GM18873 (cell line): ENCODE measurements around the gene TEX101.
"Not testable (repeated sequence)": the region's sequence is repeated elsewhere in the genome, so short reads cannot be mapped to it uniquely, and the experiment has no call there.

Source experiments
- ATAC-seq: cut with Tn5 transposase; IDR thresholded peaks from one replicate; pipeline ENCODE4 v1.9.1; 2021; ENCODE audit warnings: mild to moderate bottlenecking, moderate library complexity, moderate number of reproducible peaks; ENCODE audit not compliant: unreplicated experiment, low FRiP score

TEX101 gene, protein sequence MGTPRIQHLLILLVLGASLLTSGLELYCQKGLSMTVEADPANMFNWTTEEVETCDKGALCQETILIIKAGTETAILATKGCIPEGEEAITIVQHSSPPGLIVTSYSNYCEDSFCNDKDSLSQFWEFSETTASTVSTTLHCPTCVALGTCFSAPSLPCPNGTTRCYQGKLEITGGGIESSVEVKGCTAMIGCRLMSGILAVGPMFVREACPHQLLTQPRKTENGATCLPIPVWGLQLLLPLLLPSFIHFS

DNA sequence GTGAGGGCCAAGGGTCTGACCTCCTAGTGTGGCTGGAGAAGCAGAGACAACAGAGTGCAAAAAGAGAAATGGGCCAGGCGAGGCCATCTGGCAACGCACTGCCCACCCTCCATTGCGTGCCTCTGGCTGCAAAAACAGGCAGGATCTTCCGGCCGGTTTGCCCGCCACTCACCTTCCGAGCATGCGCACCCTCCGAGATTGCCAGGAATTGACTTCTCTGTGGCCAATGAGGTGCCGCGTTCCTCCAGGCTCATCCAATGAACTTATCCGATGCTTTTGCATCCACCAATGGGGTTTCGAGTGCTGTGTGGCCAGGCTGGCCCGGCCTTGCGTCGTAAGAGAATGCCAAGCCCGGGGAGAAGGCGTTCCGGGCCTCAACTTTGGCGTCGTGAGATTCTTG, at the start of gene TEX101:
Gene TEX101, plus strand, starts transcription at position 337 of the 400 bp plus-strand sequence. CDS start 1,030 bp downstream, outside the sequence.
- ATAC-seq: no peak

DNA sequence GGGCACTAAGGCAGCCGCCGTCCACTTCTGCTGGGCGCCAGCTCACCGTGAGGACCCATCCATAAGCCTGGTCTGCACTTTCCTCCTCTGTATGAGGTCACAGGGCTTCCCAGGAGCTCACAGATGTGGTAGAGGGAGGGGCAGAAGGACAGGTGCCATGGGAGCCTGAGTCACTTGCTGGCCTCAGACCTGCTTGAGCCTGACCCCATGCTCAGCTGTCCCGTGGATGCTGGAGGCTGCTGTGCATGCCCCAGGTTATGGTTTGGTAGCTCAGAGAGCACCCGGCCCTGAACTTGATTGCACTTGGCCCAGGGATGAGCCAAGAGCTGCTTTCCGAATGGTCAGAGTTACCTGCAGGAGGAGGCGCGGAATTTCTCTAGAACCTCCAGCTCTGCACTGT, 49.0 kb upstream of the TEX101 start:
- ATAC-seq: not testable (repeated sequence)

DNA sequence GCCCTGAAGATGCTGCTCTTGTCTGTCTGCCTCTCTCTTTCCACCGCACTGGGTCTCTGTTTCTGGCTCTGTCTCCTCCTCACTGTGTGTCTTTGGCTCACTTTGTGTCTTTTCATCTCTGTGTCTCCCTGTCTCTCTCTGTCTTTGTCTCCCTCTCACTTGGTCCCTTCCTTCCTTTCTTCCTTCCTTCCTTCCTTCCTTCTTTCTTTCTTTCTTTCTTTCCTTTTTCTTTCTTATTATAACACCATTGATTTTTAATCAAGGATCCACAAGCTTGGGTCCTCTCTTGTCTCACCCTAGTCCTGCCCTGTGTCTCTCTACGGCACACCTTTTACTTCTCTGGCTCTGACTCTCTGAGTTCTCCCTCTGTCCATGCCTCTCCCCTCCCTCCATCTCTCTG, 46.9 kb upstream of the TEX101 start:
- ATAC-seq: no peak

DNA sequence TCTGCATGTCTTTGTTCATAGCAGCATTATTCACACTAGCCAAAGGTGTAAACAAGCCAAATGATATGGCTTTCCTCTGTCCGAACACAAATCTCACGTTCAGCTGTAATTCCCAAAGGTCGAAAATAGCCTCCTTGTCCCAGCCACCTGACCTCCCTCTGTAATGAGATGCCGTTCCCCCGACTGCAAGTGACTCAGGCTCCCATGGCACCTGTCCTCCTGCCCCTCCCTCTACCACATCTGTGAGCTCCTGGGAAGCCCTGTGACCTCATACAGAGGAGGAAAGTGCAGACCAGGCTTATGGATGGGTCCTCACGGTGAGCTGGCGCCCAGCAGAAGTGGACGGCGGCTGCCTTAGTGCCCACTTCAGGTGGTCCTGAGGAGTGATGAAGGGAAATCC, 45.8 kb upstream of the TEX101 start:
- ATAC-seq: not testable (repeated sequence)

DNA sequence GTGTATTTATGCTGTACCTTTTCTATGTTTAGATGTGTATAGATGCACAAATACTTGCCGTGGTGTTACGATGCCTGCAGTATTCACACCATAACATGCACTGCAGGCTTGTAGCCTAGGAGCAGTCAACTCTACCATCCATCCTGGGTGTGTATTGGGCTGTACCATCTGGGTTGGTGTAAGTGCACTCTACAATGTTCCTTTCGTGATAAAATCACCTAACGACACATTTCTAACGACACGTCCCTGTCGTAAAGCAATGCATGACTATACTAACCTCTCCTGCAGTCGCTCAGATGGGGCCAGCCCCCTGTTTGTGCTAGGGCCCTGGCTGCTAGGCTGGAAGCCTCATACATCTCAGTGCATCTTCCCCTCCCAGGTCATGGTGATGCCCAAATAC, 42.8 kb upstream of the TEX101 start:
- no peak for ATAC-seq

DNA sequence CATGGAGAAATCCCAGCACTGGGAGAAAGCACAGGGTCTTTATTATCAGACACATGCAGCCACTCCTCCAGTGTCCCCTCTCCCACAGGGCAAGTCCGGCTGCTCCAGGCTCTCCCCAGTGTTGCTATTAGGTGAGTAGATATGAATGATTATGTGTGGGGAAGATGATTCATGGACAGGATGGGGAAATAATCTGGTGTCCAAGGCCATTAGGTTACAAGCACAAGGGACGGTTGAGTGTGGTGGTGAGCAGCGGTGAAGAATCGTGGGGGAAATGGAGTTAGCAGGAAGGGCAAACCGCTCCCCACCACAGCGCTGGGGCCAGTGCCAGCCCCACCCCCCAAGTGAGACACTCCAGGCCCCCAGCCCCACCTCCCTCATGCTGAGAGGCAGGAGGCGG, 42.2 kb upstream of the TEX101 start:
- ATAC-seq: no peak

DNA sequence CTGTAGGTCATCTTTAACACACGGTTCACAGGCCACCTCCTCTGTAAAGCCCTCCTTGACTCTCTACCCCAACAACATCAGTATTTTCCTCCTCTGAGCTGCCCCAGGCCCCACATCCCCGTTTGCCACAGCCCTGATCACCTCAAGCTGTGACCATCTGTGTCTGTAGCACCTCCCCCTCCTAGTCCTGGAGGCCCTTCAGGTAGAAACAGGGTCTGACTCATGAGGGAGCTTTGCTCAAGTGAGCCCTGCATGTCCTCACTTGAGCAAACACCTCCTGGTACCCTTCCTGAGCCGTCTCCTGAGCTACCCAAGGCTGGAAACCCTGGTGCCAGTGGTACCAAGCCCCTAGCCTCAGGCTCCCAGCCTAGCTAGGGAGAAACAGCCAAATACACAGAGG, 37.1 kb upstream of the TEX101 start:
- not testable (repeated sequence) for ATAC-seq

DNA sequence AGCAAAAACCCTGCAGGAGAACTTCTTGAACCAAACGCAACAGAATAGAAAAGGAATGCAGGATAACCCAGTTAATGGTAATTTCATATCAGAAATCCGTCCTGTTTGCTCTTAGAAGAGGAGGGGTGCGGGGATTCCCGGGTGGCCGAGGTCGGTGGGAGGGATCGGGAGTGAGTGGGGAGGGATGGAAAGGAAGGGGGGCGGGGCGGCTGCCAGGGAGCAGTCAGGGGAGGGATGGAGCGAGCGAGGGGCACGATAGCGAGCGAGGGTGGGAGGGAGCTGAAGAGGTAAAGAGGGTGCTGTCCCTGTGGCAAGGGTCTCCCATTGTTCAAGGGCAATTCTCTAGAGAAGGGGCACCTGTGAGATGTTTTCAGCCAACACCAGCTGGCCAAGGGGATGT, 34.7 kb upstream of the TEX101 start:
- ATAC-seq: no peak

DNA sequence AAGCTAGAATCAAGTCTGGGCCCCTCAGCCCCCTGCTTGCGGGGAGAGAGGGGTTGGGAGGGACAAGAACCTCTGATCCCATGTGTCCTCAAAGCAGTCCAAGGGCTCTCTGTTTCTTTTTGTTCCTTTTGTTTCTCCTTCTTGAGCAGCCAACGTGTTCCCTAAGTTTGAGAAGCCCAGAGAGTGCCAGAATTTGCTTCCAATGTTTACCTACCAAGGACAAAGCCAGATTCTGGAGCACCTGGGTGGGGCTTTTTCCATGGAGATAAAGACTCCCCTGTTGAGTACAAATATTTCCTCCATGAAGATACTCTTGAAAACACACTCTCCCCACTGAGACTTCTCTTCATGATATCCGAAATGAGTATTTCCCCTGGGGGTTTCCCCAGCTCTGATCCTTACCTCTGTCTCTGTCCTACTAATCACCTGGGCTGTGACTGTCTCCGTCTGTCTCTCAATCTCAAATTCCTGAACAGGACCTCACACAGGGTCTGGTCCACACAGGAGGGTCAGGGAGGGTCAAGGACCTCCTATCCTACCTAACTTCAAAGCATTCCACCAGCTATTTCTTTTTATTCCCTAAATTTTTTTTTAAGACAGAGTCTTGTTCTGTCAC, 33.8 kb upstream of the TEX101 start:
- ATAC-seq: no peak

DNA sequence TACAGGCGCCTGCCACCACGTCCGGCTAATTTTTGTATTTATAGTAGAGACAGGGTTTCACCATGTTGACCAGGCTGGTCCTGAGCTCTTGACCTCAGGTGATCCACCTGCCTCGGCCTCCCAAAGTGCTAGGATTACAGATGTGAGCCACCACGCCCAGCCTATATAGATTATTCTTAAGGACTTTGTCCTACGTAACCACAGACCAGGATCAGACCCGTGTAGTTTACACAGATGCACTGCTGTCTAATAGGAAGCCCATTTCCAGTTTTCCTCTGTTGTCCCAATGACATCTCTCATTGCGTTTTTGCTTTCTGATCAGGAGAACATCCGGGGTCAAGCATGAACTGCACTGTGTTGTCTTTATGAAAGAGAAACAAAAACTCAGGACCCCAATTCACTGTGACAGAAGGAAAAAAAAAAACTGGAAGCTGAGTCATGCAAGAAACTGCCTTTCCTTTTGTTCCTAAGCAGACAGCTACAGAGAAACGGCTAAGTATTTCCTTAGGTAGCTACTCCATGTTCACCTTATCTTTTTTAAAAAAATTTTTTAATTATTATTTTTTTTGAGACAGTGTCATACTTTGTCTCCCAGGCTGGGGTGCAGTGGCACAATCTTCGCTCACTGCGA, 32.0 kb upstream of the TEX101 start:
- ATAC-seq: not testable (repeated sequence)

DNA sequence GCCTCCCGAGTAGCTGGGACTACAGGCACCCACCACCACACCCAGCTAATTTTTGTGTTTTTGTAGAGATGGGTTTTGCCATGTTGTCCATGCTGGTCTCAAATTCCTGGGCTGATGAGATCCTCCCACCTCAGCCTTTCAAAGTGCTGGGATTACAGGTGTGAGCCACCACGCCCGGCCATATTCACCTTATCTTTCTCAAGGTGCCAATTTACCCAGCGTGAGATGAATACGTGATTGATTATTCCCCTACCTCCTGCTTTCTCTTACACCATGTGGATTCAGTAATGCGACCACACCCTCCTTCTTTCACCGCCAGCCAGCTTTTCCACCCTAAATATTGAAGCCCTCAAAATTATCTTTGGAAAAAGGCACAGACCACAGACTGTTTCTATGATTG, 31.4 kb upstream of the TEX101 start:
- not testable (repeated sequence) for ATAC-seq

DNA sequence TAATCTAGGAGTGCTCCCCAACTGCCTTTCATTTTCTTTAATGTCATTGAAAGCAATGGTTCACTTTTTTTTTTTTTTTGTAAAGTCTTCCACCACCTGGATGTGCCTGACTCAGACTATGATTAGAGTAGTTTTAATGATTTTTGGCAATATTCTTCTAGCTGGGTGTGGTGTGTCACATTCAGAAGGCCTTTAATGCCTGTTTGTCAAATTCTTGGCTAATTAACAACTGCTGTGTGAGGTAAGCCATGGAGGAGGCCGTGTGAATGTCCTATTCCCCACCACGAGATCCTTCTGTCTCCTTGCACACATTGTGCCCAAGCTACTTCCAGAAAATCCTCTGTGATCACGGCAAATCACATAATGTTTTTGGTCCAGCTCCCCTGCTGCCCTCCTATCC, 30.9 kb upstream of the TEX101 start:
- not testable (repeated sequence) for ATAC-seq

DNA sequence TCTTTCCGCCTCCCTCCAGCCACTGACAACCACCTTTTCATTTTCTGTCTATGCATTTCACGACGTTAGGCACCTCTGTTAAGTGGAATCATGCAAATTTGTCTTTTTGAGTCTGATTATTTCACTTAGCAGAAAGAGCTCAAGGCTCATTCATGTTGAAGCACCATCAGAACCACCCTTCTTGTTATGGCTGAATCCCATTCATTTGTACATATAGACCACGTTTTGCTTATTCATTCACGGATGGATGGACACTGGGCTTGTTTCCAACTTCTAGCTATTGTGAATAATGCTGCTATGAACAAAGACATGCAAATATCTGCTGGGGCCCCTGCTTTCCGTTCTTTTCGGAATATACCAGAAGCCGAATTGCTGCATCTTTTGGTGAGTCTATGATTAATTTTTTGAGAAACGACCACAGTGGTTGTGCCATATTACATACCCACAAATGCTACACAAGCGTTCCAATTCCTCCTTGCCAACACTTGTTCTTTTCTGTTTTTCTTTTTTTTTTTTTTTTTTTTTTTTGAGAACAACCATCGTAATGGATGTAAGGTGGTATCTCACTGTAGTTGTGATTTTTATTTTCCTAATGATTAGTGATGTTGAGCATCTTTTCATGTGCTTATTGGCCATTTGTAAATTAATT, 23.7 kb upstream of the TEX101 start:
- ATAC-seq: not testable (repeated sequence)

DNA sequence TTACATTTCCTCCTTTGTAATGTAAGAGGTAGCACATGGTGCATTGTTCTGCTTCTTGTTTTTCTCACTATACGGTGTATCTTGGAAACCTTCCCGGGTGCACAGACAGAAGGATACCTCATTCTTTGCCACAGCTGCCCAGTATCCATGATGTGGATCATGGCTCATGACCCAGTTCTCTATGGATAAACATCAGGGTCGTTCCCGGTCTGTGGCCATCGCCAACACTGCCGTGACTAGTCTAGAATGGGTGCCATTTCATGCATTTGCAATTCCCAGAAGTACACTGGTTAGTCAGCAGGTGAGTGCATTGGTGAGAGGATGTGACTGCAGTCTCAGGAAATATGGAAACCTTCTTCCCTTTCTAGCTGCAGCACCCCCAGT, 23.1 kb upstream of the TEX101 start:
- ATAC-seq: not testable (repeated sequence)

DNA sequence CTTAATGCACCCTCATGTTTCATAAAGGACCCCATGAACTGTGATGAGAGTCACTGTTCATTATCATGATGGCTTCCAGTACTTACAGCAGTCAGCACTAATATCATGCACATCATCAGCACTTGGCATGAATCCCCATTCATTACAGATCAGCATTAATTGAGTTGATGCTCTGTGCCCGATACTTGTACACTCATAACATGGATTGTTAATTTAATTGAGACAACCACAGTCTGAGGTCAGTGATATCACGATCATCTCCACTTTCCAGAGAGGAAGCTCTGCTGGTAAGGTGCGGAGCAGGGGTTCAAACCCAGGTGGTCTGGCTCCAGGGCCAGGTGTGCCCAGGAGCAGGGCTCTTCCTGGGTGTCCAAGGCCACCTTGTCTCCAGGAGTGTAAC, 21.2 kb upstream of the TEX101 start:
- not testable (repeated sequence) for ATAC-seq

DNA sequence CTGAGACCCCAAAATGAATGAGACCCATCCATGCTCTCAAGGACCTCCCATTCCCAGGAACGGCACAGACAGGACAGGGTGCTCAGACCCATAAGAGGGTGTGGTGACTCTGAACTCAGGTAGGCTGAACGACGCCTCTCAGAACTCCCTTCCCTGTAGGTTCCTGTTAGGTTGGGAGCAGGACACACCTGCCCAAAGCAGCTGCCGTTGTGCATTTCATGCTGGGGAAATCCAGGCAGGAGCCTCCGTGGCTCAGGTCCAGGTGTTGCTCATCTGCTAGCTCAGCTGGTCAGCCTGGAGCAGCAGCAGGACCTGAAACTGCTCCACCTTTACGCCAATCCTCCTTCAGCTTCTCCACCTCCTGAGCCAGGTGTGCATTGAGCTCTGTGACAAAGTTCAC, 19.1 kb upstream of the TEX101 start:
- ATAC-seq: no peak

DNA sequence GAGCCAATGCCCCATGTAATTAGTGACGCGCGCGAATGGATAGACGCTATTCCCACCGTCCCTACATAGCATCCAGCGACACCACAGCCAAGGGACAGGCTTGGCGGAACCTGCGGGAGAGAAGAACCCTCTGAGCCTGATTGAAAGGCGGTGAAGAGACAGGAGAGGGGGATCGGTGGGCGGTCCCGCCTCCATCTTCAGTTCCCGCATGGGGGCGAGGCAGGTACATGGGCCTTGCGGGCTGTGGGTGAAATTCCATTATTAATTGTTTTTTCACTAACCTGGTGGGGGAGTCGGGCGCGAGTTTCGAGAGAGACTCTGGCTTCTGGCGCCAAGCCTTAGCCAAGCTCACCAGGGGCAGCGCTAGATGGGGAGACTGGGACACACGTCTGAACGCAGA, 8.4 kb upstream of the TEX101 start:
- ATAC-seq: no peak

DNA sequence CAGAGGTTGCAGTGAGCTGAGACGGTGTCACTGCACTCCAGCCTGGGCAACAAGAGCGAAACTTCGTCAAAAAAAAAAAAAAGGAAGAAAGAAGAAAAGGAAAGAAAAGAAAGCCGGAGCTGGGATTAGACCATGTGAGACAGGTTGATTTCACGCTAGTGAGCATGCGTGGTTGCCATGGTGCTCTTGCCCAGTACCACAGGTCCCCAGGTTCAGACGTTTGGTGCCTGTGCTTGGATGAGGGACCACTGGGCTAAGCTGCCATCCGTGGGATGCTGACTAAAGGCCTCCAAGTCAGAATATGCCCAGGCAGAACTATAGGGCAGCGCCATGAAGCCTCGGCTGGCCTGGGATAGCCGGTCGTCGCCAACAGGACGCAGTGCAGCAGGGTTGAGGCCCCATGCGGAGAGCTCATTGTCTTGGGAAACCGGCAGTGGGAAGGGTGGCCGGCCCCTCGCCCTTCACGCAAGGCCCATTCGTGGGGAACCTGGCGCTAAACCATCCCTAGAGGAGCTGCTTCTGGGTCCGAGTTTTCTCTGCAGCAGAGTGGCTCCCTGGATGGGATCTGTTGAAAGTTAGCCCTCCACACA, 7.2 kb upstream of the TEX101 start:
- no peak for ATAC-seq

DNA sequence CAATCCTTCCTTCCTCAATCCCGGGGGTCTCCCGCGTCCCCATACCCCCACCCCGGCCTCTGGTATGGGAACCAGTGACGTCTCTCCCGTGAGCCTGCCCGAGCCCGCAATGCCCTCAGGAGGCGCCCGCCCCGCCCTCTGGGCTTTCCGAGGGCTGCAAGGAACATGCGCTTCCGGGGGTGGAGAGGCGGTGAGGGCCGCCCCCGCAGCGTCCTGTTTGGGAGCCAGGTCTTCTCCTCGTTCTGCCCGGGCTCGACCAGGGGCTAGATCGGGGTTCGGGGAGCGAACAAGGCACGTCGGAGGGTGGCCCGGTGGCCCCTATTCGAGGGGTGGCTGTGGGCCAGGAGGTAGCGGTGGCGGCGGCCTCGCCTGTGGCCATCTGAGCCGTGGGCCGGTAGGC, 6.6 kb upstream of the TEX101 start:
- ATAC-seq: no peak

DNA sequence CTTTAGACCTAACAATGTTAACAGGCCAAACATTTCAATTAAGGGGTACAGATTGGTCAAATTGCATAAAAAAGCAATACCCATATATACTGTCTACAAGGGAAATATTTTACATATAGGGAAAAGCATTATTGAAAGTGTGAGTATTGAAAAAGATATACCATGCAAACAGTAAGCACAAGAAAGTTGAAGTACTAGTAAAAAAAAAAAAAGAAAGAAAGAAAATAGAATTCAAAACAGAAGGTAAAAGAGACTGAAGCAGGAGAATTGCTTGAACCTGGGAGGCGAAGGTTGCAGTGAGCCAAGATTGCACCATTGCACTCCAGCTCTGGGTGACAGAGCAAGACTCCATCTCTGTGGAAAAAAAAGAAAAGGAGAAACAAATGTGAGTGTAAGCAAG, 5.3 kb upstream of the TEX101 start:
- no peak for ATAC-seq

DNA sequence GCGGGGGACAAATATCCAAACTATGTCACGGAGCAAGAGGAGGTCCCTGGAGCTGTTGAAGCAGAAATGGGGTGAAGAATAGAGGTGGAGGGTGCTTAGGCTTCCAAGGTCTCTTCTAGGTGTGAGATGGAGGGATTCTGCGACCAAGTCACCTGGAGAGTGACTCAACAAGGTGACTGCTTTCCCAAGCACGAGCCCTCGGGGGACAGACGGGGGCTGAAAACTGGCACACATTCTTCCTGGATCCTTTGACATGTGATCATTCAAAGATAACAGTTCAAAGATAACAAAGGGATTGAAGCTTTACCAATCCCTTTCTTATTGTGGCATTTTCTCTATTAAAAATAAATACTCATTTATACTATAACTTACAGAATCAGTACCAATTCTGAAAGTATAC, 2.2 kb upstream of the TEX101 start:
- ATAC-seq: no peak
